Vagina (tissue), 2 donors: ENCODE data around the gene POFUT1.

ENCODE experiments used
- CTCF ChIP-seq, 3 experiments: fragments of 450-650 bp in 2 of 3; fragments of 200-600 bp in 1 of 3; sonication (generic) in 1 of 3; IDR thresholded peaks; one replicate each; pipeline ENCODE4 v1.5.1; 2017 to 2019; ENCODE audit warnings: antibody characterized with exemption in 3 of 3, mild to moderate bottlenecking in 2 of 3, moderate library complexity in 2 of 3
- POLR2A ChIP-seq, 2 donors: fragments of 450-650 bp; IDR thresholded peaks; one replicate each; pipeline ENCODE4 v1.6.1; 2017; ENCODE audit warnings: antibody characterized with exemption in 2 of 2, mild to moderate bottlenecking in 2 of 2, moderate library complexity in 2 of 2

- no peak for TF ChIP-seq POLR2A (IDR thresholded peaks at IDR 0.05)
- TF ChIP-seq CTCF (IDR thresholded peaks at IDR 0.05): no peak
These were observed 26.6 kb downstream of the POFUT1 start for GRCh38 chr20:32234135-32234808.
